Measurements from ENCODE around the gene MAGIX. TPM values are rescaled to one million over a fixed set of nuclear protein-coding genes. Genes with fewer than 3 reads are reported as not detected.

The MAGIX gene
- total and polyA plus RNA-seq, 2 of the 4 experiments (the other 2 are of a cell fraction) = 0.72 to 1.1 TPM

GRCh38 chrX:49147282-49147681, 15.3 kb upstream of the MAGIX start:
- no peak overlapping the region for H3K56ac ChIP-seq (ENCODE audit: extremely low read depth, insufficient read depth, low read length)
- H2BK15ac ChIP-seq (ENCODE audit: low read depth, low read length) = no peak overlapping the region
- DNase-seq (no peak), ATAC-seq (ENCODE audit: low read depth) (no peak)
- no peaks in the 10 kb centered on the region for H3K9me3 ChIP-seq (ENCODE audit: control insufficient read depth, insufficient read depth, low read length)
- H3K36me3 ChIP-seq (ENCODE audit: control insufficient read depth, insufficient read depth, low read length) = no peaks in the 10 kb centered on the region
- H3K14ac ChIP-seq (replicated peaks; ENCODE audit: low read depth, low read length) = no peak overlapping the region
- no peaks in the 10 kb centered on the region for H3K79me1 ChIP-seq (ENCODE audit: low read depth in 1 of 2, low read length in 2 of 2)
- no peak overlapping the region for H3K27ac ChIP-seq (ENCODE audit: insufficient read depth, low read length)
- no peak for TF ChIP-seq MAFK (IDR thresholded peaks at IDR 0.05; ENCODE audit: low read depth, low read length)
- TF ChIP-seq RCOR1 (IDR thresholded peaks at IDR 0.05; ENCODE audit: insufficient replicate concordance, low read length) = no peak
- no peak for TF ChIP-seq SMC3 (IDR thresholded peaks at IDR 0.05; ENCODE audit: low read depth, low read length)
- no peak for TF ChIP-seq RAD21 (IDR thresholded peaks at IDR 0.05; ENCODE audit: low read length)
- TF ChIP-seq BHLHE40 (IDR thresholded peaks at IDR 0.05; ENCODE audit: low read depth, low read length) = no peak
- no peak for TF ChIP-seq USF2 (IDR thresholded peaks at IDR 0.05; ENCODE audit: low read depth, low read length)
- TF ChIP-seq CEBPB (IDR thresholded peaks at IDR 0.05; ENCODE audit: low read depth, low read length) = no peak
- TF ChIP-seq MAZ (IDR thresholded peaks at IDR 0.05; ENCODE audit: borderline replicate concordance, low read depth, low read length) = no peak
- no peak for TF ChIP-seq ELK1 (IDR thresholded peaks at IDR 0.05; ENCODE audit: borderline replicate concordance, low read depth, low read length)
- no peak for TF ChIP-seq POLR2A (IDR thresholded peaks at IDR 0.05; ENCODE audit: low read depth, low read length)
- in situ Hi-C loops (cut with MboI; ENCODE audit: low sequenced_read_pairs) (no loop called here), dilution Hi-C loops (cut with HindIII; ENCODE audit: low sequenced_read_pairs, unreplicated experiment) (no loop called here), intact Hi-C loops (cut with micrococcal nuclease) (no loop called here)
- H2AK9ac ChIP-seq (replicated peaks; ENCODE audit: low read depth, low read length, poor library complexity) = no peak overlapping the region
- no peak overlapping the region for H3K23ac ChIP-seq (ENCODE audit: low read depth, low read length)
- no peak overlapping the region for H2AFZ ChIP-seq (replicated peaks; ENCODE audit: low read length, poor library complexity)
- ChIA-PET POLR2A (ENCODE audit: unreplicated experiment) (no interaction called here), CTCF (no interaction called here)
- H2AK5ac ChIP-seq (ENCODE audit: low read depth, low read length) = no peak overlapping the region
- no peaks in the 10 kb centered on the region for H3K27me3 ChIP-seq (ENCODE audit: control insufficient read depth, insufficient read depth, low read length)
- no peak overlapping the region for H4K8ac ChIP-seq (ENCODE audit: low read depth in 2 of 2, low read length in 2 of 2)
- no peak overlapping the region for H3K18ac ChIP-seq (ENCODE audit: low read depth, low read length)
- no peaks in the 10 kb centered on the region for H3K4me1 ChIP-seq (ENCODE audit: control insufficient read depth, insufficient read depth, low read length)
- no CpG with 5 or more reads among the region's 8 CpGs for WGBS, 2 experiments (ENCODE audit: extremely low coverage in 2 of 2, insufficient read length in 1 of 2)
- no peaks in the 10 kb centered on the region for H4K20me1 ChIP-seq (ENCODE audit: insufficient read depth, low read length)
- no peak overlapping the region for H2BK5ac ChIP-seq (ENCODE audit: low read depth, low read length, poor library complexity, severe bottlenecking)
- H4K5ac ChIP-seq (ENCODE audit: low read depth, low read length) = no peak overlapping the region
- no TSS peak for BruUV-seq (replicated peaks)
- H3K4me2 ChIP-seq (ENCODE audit: low read depth, low read length) = no peak overlapping the region
- H2BK20ac ChIP-seq (ENCODE audit: low read depth, low read length) = no peak overlapping the region
- H3K9me1 ChIP-seq (ENCODE audit: insufficient read depth, low read length) = no peaks in the 10 kb centered on the region
- no peak overlapping the region for H3K9ac ChIP-seq (ENCODE audit: low read depth, low read length)
- H3K4ac ChIP-seq (ENCODE audit: low read depth, low read length) = no peak overlapping the region
- H3K4me3 ChIP-seq (ENCODE audit: insufficient read depth, low read depth, low read length) = no peak overlapping the region
- H4K91ac ChIP-seq (ENCODE audit: insufficient read depth, low read depth, low read length) = no peak overlapping the region
- no peak overlapping the region for H2BK120ac ChIP-seq (ENCODE audit: low read depth, low read length)
